ENCODE results near the gene INPP4B. TPM values are rescaled to one million over a fixed set of nuclear protein-coding genes. Genes with fewer than 3 reads are reported as not detected.

The INPP4B gene
- polyA plus RNA-seq, 1 of the 3 experiments (the other 2 are of a cell fraction) = 0.08 TPM

DNA sequence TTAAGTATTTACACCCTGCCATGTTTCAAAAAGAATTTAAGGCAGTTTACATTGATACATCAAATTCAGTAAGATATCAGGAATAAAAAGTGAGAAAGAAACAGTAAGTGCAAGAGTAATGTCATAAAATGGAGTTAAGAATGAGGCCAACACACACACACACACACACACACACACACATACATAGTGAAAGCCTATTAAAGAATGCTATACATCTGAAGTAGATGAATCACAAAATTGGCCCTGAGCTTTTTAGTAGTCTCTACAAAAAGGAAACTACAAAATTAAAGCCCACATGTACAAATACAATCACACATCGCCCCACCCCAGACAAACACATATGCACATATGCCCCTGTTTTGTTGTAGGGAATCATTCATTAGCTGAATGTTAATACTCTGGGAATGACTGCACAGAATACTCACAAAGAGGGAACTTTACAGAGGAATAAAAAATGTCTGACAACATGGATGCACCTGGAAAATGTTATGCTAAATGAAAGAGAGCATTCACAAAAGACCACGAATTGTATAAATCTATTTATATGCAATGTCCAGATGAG lies 780.9 kb downstream of the INPP4B start:
- no peak overlapping the region for H3K9ac ChIP-seq
- H3K27ac ChIP-seq (ENCODE audit: low read depth in 2 of 2, low read length in 1 of 2) = no peak overlapping the region
- TF ChIP-seq FOXM1 (IDR thresholded peaks at IDR 0.05; ENCODE audit: low read depth) (no peak), TAF1 (IDR thresholded peaks at IDR 0.05; ENCODE audit: borderline replicate concordance, low read depth, low read length) (no peak), NFIC (IDR thresholded peaks at IDR 0.05; ENCODE audit: borderline replicate concordance) (no peak), RFX5 (IDR thresholded peaks at IDR 0.05; ENCODE audit: low read length) (no peak), ELF1 (IDR thresholded peaks at IDR 0.05) (no peak), GATA2 (CRISPR knock-in tag; IDR thresholded peaks at IDR 0.05) (no peak), GABPA (IDR thresholded peaks at IDR 0.05; ENCODE audit: low read depth) (no peak), EZH2phosphoT487 (IDR thresholded peaks at IDR 0.05; ENCODE audit: borderline replicate concordance, low read depth) (no peak), CHD2 (IDR thresholded peaks at IDR 0.05; ENCODE audit: low read length, partially characterized antibody) (no peak), SMC3 (IDR thresholded peaks at IDR 0.05; ENCODE audit: low read depth, low read length) (no peak), FOSL2 (IDR thresholded peaks at IDR 0.05; ENCODE audit: borderline replicate concordance, low read depth) (no peak), TEAD4 (IDR thresholded peaks at IDR 0.05; ENCODE audit: borderline replicate concordance, insufficient read depth) (no peak), EP300 (IDR thresholded peaks at IDR 0.05; ENCODE audit: borderline replicate concordance in 1 of 2, low read depth in 1 of 2, low read length in 1 of 2) (no peak), FOXJ3 (CRISPR knock-in tag; IDR thresholded peaks at IDR 0.05) (no peak)
- TF ChIP-seq, protein P1, sequence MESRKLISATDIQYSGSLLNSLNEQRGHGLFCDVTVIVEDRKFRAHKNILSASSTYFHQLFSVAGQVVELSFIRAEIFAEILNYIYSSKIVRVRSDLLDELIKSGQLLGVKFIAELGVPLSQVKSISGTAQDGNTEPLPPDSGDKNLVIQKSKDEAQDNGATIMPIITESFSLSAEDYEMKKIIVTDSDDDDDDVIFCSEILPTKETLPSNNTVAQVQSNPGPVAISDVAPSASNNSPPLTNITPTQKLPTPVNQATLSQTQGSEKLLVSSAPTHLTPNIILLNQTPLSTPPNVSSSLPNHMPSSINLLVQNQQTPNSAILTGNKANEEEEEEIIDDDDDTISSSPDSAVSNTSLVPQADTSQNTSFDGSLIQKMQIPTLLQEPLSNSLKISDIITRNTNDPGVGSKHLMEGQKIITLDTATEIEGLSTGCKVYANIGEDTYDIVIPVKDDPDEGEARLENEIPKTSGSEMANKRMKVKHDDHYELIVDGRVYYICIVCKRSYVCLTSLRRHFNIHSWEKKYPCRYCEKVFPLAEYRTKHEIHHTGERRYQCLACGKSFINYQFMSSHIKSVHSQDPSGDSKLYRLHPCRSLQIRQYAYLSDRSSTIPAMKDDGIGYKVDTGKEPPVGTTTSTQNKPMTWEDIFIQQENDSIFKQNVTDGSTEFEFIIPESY (IDR thresholded peaks at IDR 0.05; ENCODE audit: borderline replicate concordance, low read depth) = no peak
- TF ChIP-seq, protein P2, sequence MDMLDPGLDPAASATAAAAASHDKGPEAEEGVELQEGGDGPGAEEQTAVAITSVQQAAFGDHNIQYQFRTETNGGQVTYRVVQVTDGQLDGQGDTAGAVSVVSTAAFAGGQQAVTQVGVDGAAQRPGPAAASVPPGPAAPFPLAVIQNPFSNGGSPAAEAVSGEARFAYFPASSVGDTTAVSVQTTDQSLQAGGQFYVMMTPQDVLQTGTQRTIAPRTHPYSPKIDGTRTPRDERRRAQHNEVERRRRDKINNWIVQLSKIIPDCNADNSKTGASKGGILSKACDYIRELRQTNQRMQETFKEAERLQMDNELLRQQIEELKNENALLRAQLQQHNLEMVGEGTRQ (IDR thresholded peaks at IDR 0.05; ENCODE audit: borderline replicate concordance, low read depth, low read length) = no peak
- TF ChIP-seq, protein P3, sequence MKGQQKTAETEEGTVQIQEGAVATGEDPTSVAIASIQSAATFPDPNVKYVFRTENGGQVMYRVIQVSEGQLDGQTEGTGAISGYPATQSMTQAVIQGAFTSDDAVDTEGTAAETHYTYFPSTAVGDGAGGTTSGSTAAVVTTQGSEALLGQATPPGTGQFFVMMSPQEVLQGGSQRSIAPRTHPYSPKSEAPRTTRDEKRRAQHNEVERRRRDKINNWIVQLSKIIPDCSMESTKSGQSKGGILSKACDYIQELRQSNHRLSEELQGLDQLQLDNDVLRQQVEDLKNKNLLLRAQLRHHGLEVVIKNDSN (IDR thresholded peaks at IDR 0.05; ENCODE audit: borderline replicate concordance, low read depth) = no peak
- TF ChIP-seq, protein P4, sequence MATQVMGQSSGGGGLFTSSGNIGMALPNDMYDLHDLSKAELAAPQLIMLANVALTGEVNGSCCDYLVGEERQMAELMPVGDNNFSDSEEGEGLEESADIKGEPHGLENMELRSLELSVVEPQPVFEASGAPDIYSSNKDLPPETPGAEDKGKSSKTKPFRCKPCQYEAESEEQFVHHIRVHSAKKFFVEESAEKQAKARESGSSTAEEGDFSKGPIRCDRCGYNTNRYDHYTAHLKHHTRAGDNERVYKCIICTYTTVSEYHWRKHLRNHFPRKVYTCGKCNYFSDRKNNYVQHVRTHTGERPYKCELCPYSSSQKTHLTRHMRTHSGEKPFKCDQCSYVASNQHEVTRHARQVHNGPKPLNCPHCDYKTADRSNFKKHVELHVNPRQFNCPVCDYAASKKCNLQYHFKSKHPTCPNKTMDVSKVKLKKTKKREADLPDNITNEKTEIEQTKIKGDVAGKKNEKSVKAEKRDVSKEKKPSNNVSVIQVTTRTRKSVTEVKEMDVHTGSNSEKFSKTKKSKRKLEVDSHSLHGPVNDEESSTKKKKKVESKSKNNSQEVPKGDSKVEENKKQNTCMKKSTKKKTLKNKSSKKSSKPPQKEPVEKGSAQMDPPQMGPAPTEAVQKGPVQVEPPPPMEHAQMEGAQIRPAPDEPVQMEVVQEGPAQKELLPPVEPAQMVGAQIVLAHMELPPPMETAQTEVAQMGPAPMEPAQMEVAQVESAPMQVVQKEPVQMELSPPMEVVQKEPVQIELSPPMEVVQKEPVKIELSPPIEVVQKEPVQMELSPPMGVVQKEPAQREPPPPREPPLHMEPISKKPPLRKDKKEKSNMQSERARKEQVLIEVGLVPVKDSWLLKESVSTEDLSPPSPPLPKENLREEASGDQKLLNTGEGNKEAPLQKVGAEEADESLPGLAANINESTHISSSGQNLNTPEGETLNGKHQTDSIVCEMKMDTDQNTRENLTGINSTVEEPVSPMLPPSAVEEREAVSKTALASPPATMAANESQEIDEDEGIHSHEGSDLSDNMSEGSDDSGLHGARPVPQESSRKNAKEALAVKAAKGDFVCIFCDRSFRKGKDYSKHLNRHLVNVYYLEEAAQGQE (IDR thresholded peaks at IDR 0.05; ENCODE audit: low read depth, low read length) = no peak
- TF ChIP-seq, protein P5, sequence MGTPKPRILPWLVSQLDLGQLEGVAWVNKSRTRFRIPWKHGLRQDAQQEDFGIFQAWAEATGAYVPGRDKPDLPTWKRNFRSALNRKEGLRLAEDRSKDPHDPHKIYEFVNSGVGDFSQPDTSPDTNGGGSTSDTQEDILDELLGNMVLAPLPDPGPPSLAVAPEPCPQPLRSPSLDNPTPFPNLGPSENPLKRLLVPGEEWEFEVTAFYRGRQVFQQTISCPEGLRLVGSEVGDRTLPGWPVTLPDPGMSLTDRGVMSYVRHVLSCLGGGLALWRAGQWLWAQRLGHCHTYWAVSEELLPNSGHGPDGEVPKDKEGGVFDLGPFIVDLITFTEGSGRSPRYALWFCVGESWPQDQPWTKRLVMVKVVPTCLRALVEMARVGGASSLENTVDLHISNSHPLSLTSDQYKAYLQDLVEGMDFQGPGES (IDR thresholded peaks at IDR 0.05; ENCODE audit: low read depth, low read length) = no peak
- TF ChIP-seq, protein P6, sequence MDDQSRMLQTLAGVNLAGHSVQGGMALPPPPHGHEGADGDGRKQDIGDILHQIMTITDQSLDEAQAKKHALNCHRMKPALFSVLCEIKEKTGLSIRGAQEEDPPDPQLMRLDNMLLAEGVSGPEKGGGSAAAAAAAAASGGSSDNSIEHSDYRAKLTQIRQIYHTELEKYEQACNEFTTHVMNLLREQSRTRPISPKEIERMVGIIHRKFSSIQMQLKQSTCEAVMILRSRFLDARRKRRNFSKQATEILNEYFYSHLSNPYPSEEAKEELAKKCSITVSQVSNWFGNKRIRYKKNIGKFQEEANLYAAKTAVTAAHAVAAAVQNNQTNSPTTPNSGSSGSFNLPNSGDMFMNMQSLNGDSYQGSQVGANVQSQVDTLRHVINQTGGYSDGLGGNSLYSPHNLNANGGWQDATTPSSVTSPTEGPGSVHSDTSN (IDR thresholded peaks at IDR 0.05) = no peak
- no peaks in the 10 kb centered on the region for H3K36me3 ChIP-seq (replicated peaks in 1 of 2; ENCODE audit: control insufficient read depth in 1 of 2, insufficient read depth in 2 of 2, low read length in 1 of 2)
- H3K9me3 ChIP-seq = no peaks in the 10 kb centered on the region
- no peak overlapping the region for H2AFZ ChIP-seq (ENCODE audit: low read depth)
- no peaks in the 10 kb centered on the region for H4K20me1 ChIP-seq (ENCODE audit: insufficient read depth)
- no peaks in the 10 kb centered on the region for H3F3A ChIP-seq (replicated peaks; ENCODE audit: insufficient read depth)
- CTCF ChIA-PET = no interaction called here
- 66% methylated on average over 2 of the region's 2 CpGs for WGBS (ENCODE audit: low lambda C conversion rate)
- no peak overlapping the region for H3K4me2 ChIP-seq
- H3K4me1 ChIP-seq (ENCODE audit: control insufficient read depth in 1 of 2, insufficient read depth in 2 of 2, low read depth in 1 of 2, low read length in 1 of 2) = no peaks in the 10 kb centered on the region
- no peak for DNase-seq
- no peaks in the 10 kb centered on the region for H3K79me2 ChIP-seq (ENCODE audit: insufficient read depth)
- H3K9me2 ChIP-seq = no peaks in the 10 kb centered on the region
- no peak overlapping the region for H3K4me3 ChIP-seq (ENCODE audit: low read depth in 2 of 2, low read length in 1 of 2)
- no peaks in the 10 kb centered on the region for H3K27me3 ChIP-seq (ENCODE audit: insufficient read depth)
- POLR2A ChIA-PET = no interaction called here
